DND-41 (cell line): ENCODE results near the gene KIFAP3.

Experiments
- ATAC-seq: fragments of 200-7000 bp; cut with Tn5 transposase; 3 replicates; pipeline ENCODE4 v1.9.1; 2021; ENCODE audit warnings: low read depth; ENCODE audit not compliant: insufficient read depth
- DNase-seq: peaks from one replicate; pipeline ENCODE4 v3.0.0-alpha.2; 2020
- H2AFZ ChIP-seq: 2 replicates; pipeline ENCODE4 v1.6.0; 2012; ENCODE audit warnings: low read depth, low read length
- H3K27ac ChIP-seq: 2 replicates; pipeline ENCODE4 v1.5.1; 2012; ENCODE audit warnings: low read length, inconsistent platforms
- H3K27me3 ChIP-seq: fragments of 200-600 bp; sonication (generic); 2 replicates; pipeline ENCODE4 v1.6.0; 2012; ENCODE audit warnings: low read length, mild to moderate bottlenecking, inconsistent platforms; ENCODE audit not compliant: insufficient read depth, poor library complexity
- H3K36me3 ChIP-seq: 2 replicates; pipeline ENCODE4 v1.5.1; 2012; ENCODE audit warnings: low read length, inconsistent platforms; ENCODE audit not compliant: insufficient read depth
- H3K4me1 ChIP-seq: 2 replicates; pipeline ENCODE4 v1.5.1; 2012; ENCODE audit warnings: mild to moderate bottlenecking, low read length; ENCODE audit not compliant: insufficient read depth
- H3K4me2 ChIP-seq: 2 replicates; pipeline ENCODE4 v1.6.0; 2012; ENCODE audit warnings: mild to moderate bottlenecking, moderate library complexity, low read length, inconsistent platforms; ENCODE audit not compliant: insufficient read depth
- H3K4me3 ChIP-seq, 2 experiments: fragments of 200-600 bp in 1 of 2; shearing (Covaris generic) in 1 of 2; 2 replicates each; pipeline ENCODE4 v1.5.1; 2012 to 2016; ENCODE audit warnings: inconsistent platforms in 2 of 2, low read length in 2 of 2, mild to moderate bottlenecking in 2 of 2, low read depth in 1 of 2, moderate library complexity in 1 of 2
- H3K79me2 ChIP-seq: 2 replicates; pipeline ENCODE4 v1.6.0; 2012; ENCODE audit warnings: low read length, inconsistent platforms; ENCODE audit not compliant: insufficient read depth
- H3K9ac ChIP-seq: 2 replicates; pipeline ENCODE4 v1.6.0; 2012; ENCODE audit warnings: low read depth, mild to moderate bottlenecking, inconsistent platforms, low read length, moderate library complexity
- H3K9me3 ChIP-seq: 2 replicates; pipeline ENCODE4 v1.5.1; 2012; ENCODE audit warnings: low read length, moderate library complexity, mild to moderate bottlenecking, inconsistent platforms; ENCODE audit not compliant: insufficient read depth, severe bottlenecking
- H4K20me1 ChIP-seq: 2 replicates; pipeline ENCODE4 v1.6.0; 2012; ENCODE audit warnings: low read length; ENCODE audit not compliant: insufficient read depth
- EZH2 ChIP-seq: IDR thresholded peaks from 3 replicates; pipeline ENCODE4 v1.6.1; 2012; ENCODE audit warnings: borderline replicate concordance, low read depth, mild to moderate bottlenecking, moderate library complexity, low read length, inconsistent platforms; ENCODE audit not compliant: severe bottlenecking
- TF ChIP-seq, protein P1 (sequence below): IDR thresholded peaks from 2 replicates; pipeline ENCODE4 v1.5.1; 2012; ENCODE audit warnings: borderline replicate concordance, low read length, moderate library complexity, mild to moderate bottlenecking; ENCODE audit not compliant: poor library complexity, severe bottlenecking; ENCODE audit errors: extremely low read depth

KIFAP3 gene

GRCh38 chr1:169891539-169891885 is 183.0 kb downstream of the KIFAP3 start:
- Histone ChIP-seq H3K9ac (no peak overlapping the region; the same call in 1 of the 2 replicates), H3K79me2 (peaks cover 51% of the 10 kb centered on the region), H3K27ac (no peak overlapping the region), H3K4me1 (peaks cover 36% of the 10 kb centered on the region), H3K36me3 (peaks cover 19% of the 10 kb centered on the region), H3K9me3 (no peaks in the 10 kb centered on the region), H3K27me3 (no peaks in the 10 kb centered on the region), H4K20me1 (no peaks in the 10 kb centered on the region), H3K4me3 (no peak overlapping the region), H3K4me2 (peak overlapping the region; percentile 96), H2AFZ (no peak overlapping the region)
- DNase-seq = no peak
- TF ChIP-seq, protein P1, sequence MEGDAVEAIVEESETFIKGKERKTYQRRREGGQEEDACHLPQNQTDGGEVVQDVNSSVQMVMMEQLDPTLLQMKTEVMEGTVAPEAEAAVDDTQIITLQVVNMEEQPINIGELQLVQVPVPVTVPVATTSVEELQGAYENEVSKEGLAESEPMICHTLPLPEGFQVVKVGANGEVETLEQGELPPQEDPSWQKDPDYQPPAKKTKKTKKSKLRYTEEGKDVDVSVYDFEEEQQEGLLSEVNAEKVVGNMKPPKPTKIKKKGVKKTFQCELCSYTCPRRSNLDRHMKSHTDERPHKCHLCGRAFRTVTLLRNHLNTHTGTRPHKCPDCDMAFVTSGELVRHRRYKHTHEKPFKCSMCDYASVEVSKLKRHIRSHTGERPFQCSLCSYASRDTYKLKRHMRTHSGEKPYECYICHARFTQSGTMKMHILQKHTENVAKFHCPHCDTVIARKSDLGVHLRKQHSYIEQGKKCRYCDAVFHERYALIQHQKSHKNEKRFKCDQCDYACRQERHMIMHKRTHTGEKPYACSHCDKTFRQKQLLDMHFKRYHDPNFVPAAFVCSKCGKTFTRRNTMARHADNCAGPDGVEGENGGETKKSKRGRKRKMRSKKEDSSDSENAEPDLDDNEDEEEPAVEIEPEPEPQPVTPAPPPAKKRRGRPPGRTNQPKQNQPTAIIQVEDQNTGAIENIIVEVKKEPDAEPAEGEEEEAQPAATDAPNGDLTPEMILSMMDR = no peak
- no peak for TF ChIP-seq EZH2
- ATAC-seq = no peak

GRCh38 chr1:169890761-169891538 is 183.5 kb downstream of the KIFAP3 start:
- Histone ChIP-seq H2AFZ (no peak overlapping the region), H3K9me3 (no peaks in the 10 kb centered on the region), H4K20me1 (no peaks in the 10 kb centered on the region), H3K27ac (no peak overlapping the region), H3K36me3 (peaks cover 25% of the 10 kb centered on the region), H3K4me3 (no peak overlapping the region), H3K4me2 (peak overlapping the region; percentile 96; the same call in 1 of the 2 replicates), H3K9ac (no peak overlapping the region), H3K4me1 (peaks cover 36% of the 10 kb centered on the region), H3K27me3 (no peaks in the 10 kb centered on the region), H3K79me2 (peaks cover 51% of the 10 kb centered on the region)
- TF ChIP-seq, protein P1 = no peak
- TF ChIP-seq EZH2 = no peak
- no peak for ATAC-seq
- no peak for DNase-seq

DNA sequence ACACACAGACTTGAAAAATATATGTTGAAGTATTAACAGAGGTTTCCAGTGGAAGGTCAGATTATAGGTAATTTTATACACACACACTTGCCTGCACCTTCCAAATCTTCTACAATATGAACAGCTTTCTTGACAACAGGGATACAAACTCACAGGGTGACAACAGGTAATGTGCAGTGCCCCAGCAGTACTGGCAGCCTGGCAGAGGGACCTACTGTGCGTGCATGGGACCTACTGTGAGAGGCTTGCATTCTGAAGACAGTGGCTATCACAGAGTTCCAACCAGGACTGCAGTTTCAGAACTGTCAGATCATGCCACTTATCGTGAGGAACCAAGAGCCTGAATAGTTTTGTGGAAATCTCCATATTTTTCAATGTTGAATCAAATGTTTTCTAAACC is 184.6 kb downstream of the KIFAP3 start:
- TF ChIP-seq, protein P1 = no peak
- TF ChIP-seq EZH2 = no peak
- H3K9ac ChIP-seq = no peak overlapping the region
- peaks cover 29% of the 10 kb centered on the region for H3K36me3 ChIP-seq
- ATAC-seq (no peak), DNase-seq (no peak)
- no peaks in the 10 kb centered on the region for H3K9me3 ChIP-seq
- no peak overlapping the region for H3K4me3 ChIP-seq
- H4K20me1 ChIP-seq = no peaks in the 10 kb centered on the region
- H3K4me2 ChIP-seq = peak overlapping the region; percentile 9; the same call in 1 of the 2 replicates
- H3K4me1 ChIP-seq = peaks cover 34% of the 10 kb centered on the region
- no peak overlapping the region for H3K27ac ChIP-seq
- H2AFZ ChIP-seq = no peak overlapping the region
- H3K27me3 ChIP-seq = no peaks in the 10 kb centered on the region
- H3K79me2 ChIP-seq = peaks cover 51% of the 10 kb centered on the region
